Measurements from ENCODE around the gene CLK4.

CLK4 gene

DNA sequence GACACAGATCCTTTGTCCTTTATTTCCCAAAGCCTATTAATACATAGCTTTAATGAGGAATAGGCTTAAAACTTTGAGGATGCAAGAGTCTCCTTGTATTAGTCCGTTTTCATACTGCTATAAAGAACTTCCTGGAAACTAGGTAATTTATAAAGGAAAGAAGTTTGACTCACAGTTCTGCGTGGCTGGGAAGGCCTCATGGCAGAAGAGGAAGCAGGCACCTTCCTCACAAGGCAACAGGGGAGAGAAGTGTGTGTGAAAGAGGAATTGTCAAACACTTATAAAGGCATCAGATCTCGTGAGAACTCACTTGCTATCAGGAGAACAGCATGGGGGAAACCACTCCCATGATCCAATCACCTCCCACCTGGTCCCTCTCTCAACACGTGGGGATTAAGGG is 5.4 kb upstream of the CLK4 start:
- no peak for DNase-seq

DNA sequence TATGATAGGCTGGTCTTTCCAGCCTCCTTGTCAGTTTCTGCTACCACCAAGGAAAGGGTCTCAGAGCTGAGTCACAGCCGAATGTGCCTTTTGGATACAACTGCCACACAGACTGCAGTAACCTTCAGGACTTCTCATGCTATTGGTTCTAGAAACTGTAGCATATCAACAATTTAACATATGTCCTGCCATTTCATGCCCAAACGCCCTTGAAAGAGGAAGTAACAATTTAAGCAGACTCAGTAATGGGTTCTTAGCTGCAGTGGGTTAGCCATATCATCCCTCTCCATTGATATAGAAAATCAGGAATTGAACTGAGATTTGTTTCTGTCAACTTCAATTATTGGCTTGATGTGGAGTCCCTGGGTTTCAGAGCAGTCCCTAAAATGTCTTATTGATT is 4.1 kb upstream of the CLK4 start:
- no peak for DNase-seq

- no peak for DNase-seq
Observed at GRCh38 chr5:178630475-178630930, 3.7 kb upstream of the CLK4 start.

DNA sequence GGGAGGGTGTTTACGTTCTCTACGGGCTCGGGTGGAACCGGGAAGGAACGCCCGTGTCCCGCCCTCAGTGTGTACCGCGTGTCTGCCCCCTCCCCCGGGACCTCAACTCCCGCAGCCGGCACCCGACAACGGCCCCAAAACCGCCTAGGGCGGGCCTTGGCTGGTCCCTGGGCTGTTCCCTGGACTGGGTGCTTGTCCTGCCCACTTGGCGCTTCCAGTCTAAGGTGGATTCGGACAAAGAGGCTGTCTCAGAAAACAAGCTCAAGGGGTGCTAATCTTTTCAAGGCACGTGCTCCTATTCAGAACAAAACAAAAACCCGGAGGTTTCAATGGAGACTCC is 379 bp upstream of the CLK4 start:
- no peak for DNase-seq

GRCh38 chr5:178625679-178626483 is 969 bp downstream of the CLK4 start:
- no peak for DNase-seq

DNA sequence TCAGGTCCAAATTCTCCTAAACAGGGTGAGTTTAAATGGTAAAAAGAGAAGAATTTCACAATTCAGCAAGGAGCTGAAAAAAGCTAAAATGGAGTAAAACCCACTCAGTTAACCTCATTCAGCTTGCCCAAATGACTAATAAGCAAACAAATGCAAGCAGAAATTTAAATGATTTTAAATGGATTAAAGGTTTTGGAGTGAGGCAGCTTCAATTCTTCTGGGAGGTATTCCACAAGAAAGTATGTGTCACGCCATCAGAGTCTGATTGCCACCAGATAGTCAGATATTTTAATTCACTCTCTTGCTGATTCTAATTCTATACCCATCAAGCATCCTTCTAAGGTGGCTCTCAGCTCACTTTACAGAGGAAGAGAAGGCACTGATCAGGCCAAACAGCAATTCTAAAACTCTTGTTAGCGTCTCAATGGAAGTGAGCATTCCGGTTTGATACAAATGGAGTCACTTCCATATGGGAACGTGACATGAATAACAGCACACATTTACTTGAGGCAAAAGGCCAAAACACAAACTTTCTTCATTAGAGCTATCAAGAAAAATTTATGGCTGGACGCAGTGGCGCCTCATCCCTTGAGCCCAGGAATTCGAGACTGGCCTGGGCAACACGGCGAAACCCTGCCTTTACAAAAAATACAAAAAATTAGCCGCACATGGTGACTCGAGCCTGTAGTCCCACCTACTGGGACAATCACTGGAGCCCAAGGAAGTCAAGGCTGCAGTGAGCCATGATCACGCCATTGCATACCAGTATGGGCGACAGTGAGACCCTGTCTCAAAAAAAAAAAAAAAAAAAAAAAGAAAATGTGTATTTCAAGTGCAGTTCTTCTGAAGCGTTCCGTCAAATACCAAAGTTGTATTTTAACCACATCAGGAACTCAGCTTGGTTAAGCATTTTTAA is 2.0 kb downstream of the CLK4 start:
- DNase-seq = no peak

GRCh38 chr5:178622679-178623247 is 4.1 kb downstream of the CLK4 start:
- DNase-seq = no peak

GRCh38 chr5:178619390-178619789 is 7.5 kb downstream of the CLK4 start:
- no peak for DNase-seq

- no peak for DNase-seq
Observed at GRCh38 chr5:178612299-178612698, 14.6 kb downstream of the CLK4 start.

DNA sequence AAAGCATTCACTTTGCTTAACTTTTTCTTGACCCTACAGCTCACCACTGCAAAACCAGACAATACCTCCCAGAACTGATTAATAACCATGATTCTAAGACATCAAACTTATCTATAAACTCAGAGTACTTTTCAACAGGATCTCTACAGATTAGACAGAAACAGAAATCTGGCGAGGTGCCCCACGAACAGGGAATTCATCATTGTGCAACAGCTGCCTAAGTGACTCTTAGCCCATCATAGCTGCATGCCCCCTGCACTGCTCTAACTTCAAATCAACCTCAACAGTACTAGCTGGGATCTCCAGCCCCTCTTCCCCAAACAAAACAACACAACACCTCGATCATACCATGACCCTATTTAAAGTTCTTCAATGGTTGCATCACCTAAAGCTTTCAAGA is 20.6 kb downstream of the CLK4 start:
- DNase-seq = no peak

GRCh38 chr5:178605788-178606187 is 21.1 kb downstream of the CLK4 start:
- DNase-seq = no peak

DNA sequence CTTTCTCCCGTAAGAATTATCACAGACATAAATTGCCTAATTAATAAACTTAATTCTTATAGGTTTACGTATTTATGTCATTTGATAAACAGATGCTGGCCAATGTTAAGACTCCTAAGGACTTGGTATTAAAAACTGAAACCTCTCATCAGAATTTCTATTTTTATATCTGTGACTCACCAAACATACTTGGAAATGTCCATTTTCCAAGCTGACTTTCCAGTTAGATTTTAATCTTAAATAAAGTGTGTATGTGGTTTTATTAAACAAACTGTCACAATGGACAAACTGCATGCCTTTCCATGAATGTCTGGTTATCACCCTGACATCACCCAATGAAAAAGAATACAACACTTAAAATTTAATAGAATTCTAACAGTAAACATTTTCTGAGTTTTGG is 24.1 kb downstream of the CLK4 start:
- no peak for DNase-seq

- DNase-seq = no peak
Observed at GRCh38 chr5:178595750-178596149, 31.1 kb downstream of the CLK4 start.

GRCh38 chr5:178595150-178595549 is 31.7 kb downstream of the CLK4 start:
- no peak for DNase-seq

DNA sequence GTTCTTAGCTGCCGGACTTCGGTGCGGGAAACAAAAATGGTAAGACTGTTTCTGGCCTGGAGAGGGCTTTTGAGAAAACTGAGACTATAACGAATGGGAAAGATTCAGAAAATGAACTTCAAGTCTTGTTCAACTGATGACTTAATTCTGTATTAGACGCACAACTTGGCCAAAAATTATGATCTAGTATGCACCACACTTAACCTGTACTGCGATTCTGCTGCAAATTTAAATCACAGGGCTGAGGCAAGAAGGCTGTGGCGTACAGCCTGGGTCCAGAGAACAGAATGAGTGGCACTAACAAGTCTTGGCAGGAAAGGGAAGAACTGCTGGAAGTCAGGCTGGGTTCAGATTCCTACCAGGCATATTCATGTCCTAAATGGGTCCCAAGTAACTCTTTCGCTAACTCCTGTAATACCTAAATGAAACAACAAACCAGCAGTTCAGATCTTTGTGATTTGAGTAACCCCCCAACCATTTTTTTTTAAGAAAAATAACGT is 35.9 kb downstream of the CLK4 start:
- no peak for DNase-seq

GRCh38 chr5:178590141-178590923 is 36.5 kb downstream of the CLK4 start, which contains the start of gene COL23A1:
Gene COL23A1 (minus strand): TSS chr5:178590393.
- peak; percentile 14 to 28 for DNase-seq

- DNase-seq = no peak
Observed at GRCh38 chr5:178589180-178590140, 37.4 kb downstream of the CLK4 start.

- DNase-seq = no peak
Observed at GRCh38 chr5:178588769-178589168, 38.1 kb downstream of the CLK4 start.

- DNase-seq = no peak
Observed at GRCh38 chr5:178587763-178588611, 38.9 kb downstream of the CLK4 start.

DNA sequence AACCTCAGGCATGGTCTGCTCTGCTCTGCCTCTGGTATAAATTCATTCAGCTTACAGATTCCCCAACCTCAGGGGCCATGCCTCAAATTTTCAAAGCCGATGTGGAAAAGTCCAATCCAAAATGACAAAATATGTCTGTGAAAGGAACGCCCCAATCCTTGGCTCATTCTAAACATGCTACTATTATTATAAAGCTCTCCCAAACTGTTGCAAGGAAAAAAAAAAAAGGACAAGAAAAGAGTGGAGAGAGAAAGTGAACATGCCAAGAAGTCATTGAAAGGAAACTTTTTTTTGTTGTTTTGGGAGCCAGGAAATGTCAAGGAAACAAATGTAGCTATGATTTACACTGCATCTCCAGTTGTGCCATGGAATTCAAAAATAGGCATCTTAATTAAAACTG is 40.5 kb downstream of the CLK4 start:
- no peak for DNase-seq

All from activated CD4-positive, alpha-beta T cell treated with anti-CD3 and anti-CD28 coated beads for 4 hours (primary cell).